ENCODE results near the gene RRAD.

Gene RRAD

DNA sequence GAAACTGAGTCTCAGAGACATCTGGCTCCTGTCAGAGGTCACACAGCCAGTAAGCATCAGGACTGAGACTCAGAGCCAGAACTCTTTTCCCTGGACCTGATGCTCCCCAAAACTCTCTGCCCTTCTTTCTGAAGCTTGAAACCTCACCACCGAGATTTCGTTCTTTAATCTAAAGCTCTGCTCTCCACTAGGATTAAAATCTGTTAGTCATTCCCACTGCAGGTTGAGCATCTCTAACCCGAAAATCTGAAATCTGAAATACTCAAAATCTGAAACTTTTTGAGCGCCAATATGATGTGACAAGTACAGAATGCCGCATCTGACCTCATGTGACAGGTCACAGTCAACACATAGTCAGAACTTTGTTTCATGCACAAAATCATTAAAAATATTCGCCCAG lies 8.8 kb downstream of the RRAD start:
- no peak for DNase-seq (ENCODE audit: low spot score)

DNA sequence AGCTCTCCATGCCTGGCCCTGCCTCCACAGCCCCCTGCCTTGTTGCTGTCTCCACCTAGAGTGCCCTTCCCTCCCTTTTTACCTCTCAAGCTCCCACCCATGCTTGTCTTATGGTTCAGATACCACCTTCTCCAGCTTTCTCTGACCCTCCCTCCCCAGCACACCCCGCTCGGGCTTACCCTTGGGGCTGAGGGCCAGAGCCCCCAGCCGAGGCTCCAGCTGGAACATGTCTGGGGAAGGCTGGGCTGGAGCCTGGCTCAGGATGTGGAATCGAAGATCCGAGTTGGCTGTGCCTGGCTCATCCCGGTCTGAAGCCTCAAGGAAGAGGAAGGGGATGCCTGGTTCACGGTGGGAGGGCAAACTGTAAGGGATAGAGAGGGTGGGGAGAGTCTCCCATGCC lies 10.3 kb downstream of the RRAD start:
- DNase-seq (ENCODE audit: low spot score), result no peak

DNA sequence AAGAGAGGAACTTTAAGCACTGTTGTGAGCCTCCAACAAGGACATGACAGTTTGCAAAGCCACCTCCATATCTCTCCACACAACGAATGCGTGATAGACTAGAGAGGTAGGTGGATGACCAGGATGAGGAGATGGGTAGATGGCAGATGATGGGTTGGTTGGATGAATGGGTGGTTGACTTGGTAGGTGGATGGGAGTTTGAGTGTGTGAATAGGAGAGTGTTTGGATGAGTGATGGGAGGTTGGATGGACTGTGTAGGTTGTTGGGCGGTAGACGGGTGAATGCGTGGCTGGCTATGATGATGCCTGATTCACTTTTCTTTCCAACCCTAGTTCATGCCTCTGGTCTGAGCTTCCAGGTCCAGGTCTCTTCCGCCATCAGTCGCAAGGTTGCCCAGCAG lies 10.8 kb downstream of the RRAD start:
- DNase-seq (ENCODE audit: low spot score), result no peak

DNA sequence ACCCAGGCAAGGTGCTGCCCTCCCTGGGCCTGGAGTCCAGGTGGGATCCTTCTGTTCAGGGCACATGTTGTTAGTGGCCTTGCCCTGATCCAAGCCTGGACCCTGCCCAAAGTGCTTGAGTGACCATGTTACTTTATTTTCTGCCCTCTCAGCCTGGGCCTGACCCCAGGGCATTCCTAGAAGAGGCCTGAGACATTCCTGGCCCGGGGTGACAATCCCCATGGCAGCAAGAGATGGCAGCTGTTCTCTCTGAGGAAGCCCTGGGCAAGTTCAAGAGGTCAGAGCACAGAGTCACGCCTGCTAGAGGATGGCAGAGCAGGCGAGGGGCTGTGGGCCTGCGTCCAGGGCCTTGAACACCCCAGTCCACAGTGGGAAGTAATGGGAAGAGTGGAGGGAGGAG lies 11.6 kb downstream of the RRAD start:
- DNase-seq (ENCODE audit: low spot score), result no peak

DNA sequence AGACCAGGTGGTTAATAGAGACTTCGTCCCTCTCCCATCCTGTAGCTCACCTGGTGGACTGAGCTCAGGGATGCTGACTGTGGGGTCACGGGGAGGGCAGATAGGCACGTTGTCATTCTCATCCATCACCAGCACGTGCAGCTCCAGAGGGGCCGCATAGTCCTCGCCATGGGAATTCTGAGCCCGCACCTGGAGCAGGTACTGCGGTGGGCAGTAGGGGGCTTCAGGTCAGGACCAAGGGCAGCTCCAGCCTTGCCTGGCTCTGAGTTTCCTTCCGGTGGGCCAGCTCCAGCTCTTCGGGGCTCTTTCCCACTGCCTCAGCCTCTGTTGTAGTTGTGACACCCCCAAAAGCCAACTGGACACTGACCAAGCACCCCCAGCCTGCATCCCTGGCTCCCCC lies 12.3 kb downstream of the RRAD start:
- no peak for DNase-seq (ENCODE audit: low spot score)

DNA sequence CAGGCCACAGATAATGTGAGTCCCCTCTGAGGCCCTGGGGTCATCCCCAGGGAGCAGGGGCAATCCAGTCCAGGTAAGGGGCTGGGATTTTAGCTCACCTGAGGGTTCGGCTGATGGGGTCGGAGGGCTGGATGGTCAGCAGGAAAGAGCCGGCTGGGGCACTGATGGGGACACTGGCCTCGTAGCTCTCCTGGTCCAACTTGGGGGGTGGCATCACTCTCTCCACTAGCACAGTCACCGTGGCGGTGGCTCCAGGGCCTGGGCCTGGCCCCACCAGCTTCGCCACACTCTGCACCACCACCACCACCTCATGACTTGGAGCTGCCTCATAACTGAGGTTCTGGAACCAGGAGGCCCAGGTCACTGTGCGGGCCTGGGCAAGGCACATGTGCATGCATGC lies 13.5 kb downstream of the RRAD start:
- DNase-seq (ENCODE audit: low spot score), result no peak

DNA sequence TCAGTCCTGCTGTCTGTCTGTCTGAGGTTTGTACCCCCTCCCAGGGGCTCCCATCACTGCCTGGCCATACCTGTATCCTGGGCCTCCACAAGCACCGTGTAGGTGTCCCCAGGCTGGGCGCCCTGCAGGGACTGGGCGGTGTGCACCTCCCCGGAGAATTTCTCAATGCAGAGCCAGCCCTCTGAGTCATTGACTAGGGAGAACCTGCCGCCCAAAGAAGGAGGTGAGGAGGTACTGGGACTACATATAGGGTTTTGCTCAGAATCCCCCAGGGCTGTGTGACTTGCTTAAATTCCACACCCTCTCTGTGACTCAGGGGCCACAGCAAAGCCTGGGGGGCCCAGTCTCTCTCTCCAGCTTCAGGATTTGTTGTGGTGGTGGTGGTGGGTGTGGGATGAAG lies 14.2 kb downstream of the RRAD start:
- DNase-seq (ENCODE audit: low spot score), result peak; percentile 5

DNA sequence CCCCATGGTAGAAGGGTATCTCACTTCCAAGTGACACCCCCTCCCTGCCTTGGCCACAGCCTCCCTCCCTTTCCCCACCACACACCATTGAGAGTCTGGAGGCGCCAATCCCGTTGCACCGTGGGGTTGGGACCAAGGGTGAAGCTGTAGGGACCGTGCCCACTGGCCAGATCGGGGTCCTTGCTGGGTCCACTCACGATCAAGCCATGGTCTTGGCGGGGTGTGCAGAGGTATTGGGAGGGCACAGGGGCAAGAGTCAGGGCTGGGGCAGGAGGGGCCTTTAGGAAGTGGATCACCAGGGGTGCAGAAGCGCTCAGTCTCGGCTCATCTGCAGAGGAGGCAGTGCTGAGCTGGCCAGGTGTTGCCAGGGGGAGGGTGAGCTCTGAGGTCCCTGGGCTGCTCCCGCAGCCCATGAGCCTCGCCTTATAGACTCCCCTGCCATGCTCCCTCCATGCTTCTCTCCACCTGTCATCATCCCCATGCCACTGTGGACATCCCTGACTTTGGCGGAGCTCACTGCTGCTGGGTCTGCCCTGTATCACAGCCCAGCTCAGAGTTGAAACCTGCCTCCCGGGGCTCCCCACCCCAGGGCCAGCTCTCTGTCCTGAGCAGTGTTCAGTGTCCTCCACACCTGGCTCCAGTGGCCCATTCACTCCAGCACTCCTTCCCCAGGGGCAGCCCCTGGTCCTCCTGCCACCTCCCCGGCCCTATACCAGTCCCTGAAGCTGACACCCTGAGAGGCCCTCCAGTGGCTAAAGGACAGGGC lies 15.0 kb downstream of the RRAD start:
- peak; percentile 1 for DNase-seq (ENCODE audit: low spot score)

DNA sequence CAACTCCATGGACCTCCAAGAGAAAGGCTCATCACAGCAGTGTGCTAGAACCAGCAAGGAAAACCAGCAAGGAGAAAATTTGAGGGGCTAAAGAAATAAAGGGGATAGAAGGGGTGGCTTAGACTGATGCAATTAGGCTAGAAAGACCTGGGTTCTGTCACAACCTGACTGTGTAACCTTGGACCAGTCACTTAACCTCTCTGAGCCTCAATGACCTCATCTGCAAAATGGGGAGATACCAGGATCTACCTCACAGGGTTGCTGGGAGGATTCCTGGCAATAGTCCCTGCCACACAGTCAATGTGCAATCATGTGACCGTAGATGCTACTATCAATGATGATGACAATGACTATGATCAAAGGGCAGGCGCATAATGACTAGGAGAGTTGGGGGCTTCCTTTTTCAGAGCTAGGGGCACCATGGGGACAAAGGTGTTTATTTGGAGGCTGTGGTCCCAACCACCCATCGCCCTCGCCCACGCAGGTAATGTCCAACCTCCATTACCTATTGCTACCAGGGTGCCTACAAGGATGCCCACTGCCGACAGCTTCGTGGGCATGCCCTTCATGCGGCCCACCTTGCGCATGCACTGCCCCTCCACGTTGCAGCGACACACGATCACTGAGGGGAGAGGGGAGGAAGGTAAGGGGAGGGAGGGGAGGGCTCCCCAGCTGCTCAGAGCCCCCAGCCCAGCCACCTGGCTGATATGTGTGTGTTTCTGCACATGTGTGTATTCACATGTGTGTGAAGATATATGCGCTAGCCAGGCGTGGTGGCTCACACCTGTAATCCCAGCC lies 16.4 kb downstream of the RRAD start:
- DNase-seq (ENCODE audit: low spot score), result no peak

DNA sequence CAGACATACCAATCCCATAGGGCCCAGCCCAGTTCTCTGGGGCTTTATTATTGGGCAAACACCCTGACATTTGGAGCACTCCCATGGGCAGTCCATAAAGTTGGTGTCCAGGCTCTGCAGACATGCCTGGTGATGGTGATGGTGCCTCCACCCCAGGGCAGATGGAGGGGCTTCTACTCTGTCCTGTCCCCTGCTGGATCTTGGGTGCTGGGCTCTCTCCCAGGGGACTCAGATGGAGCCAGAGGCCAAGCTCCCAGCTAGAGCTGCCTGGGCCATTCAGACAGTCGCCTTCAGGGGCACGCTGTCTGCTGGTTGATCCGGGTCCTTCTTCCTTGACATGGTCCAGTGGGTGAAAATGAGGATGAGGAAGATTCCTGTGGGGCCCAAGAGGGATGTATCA lies 17.2 kb downstream of the RRAD start:
- no peak for DNase-seq (ENCODE audit: low spot score)

DNA sequence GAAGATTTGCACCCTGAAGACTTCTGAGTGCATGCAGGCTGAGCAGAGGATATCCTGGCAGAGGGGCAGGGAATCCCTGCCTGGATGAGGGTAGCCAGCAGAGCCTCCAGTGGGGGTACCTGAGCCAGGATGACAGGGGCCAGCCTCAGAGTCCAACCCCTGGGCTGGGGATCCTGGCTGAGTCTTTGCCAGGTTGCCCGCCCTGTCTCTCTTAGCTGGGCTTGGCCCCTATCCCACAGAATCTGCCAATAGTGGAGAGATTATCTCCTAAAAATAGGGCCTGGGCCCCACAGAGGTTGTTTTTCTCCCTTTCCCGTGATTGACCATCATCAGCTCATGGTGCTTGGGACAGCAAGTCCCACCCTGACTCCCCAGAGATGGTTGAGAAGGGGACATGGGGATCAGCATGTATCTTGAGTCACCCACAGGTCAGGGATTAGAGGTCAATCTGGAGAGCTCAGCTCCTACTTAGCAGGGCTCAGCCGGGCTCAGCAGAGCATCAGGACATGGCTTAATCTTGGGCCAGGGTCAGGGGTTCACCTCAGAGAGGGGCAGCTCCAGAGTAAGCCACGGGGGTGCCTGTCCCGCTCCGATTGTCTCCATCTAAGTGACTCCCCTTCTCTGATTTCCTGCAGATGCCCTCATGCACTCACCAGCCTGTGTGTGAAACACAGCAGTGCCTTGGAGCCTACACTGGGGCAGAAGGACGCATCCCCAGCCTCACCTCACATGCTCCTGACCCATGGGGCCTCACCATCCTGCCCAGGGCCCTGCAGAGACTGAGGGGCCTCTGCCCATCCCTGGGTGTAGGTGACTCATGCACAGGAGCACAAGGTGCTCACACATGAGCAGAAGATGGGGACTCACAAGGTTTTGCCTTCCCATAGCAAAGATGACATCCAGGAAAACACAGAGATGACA lies 18.2 kb downstream of the RRAD start:
- DNase-seq (ENCODE audit: low spot score), result peak; percentile 7

DNA sequence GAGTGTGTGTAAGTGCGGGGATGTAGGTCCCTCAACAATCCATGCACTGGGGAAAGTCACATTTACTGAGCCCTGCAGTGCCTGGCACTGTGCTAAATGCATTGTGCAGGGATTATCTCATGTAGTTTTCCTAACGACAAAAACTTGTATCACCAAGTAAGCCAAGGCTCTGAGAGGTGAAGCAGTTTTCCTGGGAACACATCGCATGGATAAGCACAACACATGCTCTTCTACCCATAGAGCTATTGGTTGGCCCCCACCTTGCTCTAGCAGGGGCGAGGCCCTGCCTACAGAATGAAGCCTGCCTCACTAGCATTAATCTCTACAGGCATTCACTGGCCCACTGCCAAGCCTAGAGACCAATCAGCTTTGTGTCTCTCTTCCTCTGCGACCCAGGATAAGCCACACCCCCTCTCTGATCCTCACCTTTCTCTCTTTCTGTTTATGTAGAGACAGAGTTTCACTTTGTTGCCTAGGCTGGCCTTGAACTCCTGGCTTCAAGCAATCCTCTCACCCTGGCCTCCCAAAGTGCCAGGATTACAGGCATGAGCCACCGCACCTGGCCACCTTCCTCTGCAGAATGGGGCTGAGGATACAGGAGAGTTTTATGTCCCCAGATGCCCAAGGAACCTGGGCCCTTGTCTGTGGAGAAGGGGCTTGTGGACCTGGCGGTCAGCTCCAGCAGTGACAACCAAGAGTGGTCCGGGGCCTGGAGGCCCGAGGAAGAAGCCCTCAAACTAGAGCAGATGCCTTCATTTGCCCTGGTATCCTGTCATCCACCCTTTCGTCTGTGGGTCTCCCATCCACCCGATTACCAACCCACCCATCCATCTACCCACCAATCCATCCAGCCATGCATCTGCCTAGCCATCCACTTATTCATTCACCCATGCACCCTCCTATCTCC lies 19.4 kb downstream of the RRAD start:
- peak; percentile 55 for DNase-seq (ENCODE audit: low spot score)

DNA sequence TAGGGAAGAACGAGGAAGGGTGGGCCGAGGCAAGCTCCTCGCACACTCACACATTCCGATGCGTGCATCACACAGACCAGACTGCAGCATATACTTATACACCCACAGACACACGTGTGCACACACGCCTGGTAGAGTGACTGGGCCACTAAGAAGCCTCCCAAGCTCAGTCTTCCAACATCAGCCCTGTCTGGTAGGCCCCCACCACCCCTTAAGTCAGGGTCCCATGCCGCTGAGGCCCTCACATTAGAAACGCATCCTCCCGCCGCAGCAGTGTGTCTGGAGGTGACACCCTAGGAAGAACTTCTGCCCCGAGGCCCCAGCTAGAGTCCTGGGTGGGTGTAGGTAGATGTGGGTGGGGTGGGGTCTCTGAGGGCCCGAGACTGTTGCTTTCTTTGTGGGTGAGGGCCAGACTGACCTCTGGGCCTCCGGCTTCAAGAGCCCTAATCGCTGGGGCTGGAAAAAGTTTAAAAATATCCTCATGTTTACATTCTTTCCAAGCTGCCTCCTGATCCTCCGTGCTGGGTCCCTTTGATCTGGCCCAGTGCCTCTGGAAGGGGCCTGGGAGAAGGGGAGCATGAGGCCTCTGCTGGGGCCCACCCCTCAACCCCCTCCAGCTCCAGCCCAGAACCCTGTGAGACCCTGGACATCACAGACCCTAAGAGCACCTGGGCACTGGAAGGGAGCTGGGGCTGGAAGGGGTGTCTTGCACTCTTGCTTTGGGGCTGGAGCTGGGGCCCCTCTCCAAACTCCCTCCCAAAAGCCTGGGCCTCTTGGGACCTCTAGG lies 20.3 kb downstream of the RRAD start:
- DNase-seq (ENCODE audit: low spot score), result peak; percentile 43

DNA sequence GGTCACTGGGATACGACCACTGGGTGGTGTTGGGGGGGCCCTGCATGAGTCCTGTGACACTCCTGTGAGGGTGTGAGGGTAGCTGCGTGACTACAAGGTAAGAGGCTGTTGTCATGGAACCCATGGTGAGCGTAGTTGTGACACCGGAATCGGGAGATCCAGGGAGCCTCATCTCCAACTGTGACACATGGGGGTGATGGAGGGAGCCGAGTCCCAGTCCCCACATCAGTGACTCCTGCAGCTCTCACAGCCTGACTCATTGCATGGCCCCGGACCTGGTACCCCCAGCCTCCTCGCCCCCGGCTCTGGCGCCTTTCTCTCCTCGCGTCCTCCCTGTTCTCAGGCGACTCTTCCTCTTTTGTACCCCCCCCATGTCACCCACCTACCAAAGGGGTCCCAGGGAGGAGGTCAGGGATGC lies 20.9 kb downstream of the RRAD start:
- peak; percentile 6 for DNase-seq (ENCODE audit: low spot score)

DNA sequence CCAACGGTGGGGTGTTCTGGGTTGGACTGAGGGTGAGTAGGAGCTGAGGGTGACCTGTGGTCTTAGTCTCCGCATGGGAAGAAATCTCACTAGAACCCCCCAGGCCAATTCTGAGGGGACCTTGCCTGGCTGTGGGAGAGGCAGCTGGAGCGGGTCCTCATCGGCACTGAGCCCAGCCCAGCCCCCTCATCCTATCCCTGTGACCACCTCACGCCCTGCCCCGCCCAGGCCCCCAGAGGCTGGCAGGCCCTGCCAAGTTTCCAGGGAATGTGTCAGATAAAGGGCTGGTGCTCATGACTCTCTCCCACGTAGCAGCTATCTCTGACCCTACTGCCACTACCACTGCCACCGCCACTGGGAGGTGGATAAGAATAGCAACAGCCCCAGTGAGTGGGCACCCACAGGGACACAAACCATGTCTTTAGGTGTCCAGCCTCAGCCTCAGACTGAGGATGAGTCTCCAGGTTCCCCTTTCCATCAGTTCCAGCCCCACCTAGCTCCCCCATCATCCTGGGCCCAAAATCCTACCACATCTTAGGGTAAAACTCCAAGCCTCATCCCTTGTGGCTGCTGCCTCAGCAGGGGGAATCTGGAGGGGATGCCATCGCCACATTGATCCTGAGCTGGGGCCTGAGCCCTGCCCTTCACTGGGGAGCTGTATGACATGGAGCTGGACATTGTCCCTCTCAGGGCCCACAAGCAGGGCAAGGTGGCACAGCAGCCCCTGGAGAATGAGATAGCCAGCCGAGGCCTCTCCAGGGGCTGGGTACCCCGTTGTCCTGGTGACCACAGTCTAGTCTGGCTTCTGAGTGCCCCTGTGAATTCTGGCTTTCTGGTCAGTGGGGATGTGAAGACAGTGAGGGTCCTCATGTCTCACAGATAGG lies 21.5 kb downstream of the RRAD start:
- DNase-seq (ENCODE audit: low spot score), result peak; percentile 3

DNA sequence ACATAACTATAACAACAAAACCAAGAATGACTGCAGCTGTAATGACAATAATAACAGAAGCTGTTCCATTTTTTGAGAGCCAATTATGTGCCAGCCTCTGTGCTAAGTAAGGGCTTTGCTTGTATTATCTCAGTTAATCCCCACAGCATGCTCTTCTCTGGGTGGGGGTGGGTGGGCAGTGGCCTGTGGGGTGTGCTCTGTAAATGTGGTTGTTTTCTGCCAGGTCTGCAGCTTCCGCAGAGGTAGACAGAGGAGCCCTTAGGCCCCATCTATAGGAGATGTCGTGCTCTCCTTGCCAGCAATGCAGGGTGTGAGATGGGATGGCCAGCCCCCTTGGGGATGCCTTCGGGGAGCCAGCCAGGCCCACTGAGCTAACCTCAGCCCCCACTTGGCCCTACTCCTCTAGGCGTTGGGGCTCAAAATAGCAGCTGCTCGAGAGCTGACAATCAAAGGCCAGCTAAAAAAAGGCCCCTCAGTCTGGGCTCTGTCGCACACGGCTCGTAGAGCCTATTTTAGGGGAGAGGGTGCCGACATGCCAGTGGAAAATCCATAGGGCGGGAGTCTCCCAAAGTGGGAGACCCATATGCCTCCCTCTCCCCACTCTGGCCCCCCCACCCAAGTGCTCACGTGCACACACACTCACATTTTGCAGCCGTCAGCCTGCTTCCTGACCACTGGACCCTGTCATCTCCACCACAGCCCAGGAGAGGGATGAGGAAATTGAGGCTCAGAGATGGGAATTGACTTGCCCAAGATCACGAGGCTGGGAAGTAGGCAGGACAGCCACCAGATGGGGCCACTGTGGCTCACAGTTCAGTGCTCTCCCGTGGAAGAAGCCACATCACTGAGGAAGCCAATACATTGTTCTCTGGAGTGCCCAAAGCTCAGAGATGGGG lies 22.4 kb downstream of the RRAD start:
- DNase-seq (ENCODE audit: low spot score), result no peak

DNA sequence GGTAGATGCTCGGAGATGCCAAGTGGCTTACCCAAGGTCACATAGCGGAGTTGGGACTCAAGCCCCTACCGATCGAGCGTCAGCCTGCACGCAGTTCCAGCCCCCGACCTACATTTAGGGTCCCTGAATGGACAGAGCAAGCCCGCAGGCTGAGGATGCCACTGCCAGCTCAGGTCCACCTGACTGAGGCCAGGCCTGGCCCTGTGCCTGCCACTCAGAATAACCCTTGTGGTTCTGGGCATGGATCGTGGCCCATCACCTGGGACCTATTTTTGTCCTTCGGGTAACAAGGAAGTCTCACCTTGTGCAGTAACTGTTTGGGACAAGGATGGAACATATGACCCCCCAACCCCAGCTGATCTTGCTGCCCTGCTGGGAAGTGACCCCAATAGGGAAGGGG lies 23.7 kb downstream of the RRAD start:
- no peak for DNase-seq (ENCODE audit: low spot score)

DNA sequence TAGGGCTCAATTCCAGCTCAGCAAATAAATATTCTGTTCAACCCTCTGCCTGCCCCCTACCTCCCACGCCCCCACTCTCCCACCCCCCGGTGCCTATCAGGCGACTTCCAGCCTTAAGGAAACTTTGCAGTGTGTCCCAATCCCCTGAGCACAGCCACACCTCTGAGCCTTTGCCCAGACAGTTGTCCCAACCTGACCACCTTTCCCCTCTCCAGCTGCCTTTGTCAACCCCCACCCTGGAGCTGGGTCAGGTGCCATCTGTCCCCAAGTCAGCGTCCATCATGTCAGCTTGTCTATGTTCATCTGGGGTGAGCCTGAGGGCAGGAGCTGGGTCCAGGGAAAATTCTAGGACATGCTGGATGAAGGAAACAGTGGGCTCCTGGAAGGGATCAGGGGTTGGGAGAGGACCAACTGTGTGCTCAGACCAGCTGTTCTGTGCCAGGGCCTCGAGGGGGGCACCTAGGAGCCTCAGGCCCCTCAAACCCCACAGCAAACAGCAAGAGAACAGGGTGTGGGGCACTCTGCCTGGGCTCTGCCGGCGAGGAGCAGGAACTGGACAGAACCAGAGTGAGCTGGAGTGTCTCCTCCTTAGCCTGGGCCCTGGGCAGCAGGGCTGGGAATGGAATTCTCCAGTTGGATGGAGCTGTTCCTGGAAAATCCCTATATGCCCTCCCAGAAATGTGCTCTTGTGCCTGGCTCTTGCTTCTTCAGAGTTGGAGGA lies 24.5 kb downstream of the RRAD start:
- DNase-seq (ENCODE audit: low spot score), result no peak

All from HuH-7.5 (cell line).